ENCODE data around the gene GSTM1.

- TF ChIP-seq EZH2phosphoT487 (IDR thresholded peaks at IDR 0.05; ENCODE audit: borderline replicate concordance) (no peak), CTCF (conservative IDR thresholded peaks at IDR 0.05; ENCODE audit: low read length) (no peak)
Observed at GRCh38 chr1:109664671-109665070, 22.9 kb upstream of the GSTM1 start.
